K562 (cell line): ENCODE data around the gene KCNMB2. TPM values are rescaled to one million over a fixed set of nuclear protein-coding genes. Genes with fewer than 3 reads are reported as not detected.

Experiments used
- ATAC-seq: fragments of 200-7000 bp; cut with Tn5 transposase; 3 replicates; pipeline ENCODE4 v1.9.1; 2020; ENCODE audit warnings: moderate library complexity
- BruUV-seq: library from RNA; stranded (reverse); fragments of 400-500 nt; replicated peaks from 2 replicates; lab custom pipeline; 2021; lab: Mats Ljungman, UMichigan
- CTCF ChIA-PET: fragments of 300-600 bp; formaldehyde crosslinking; extraction: SDS; loops from one replicate; lab custom pipeline; 2021; ENCODE audit warnings: low intra/inter-chr PET ratio; lab: Yijun Ruan, JAX
- POLR2A ChIA-PET: fragments of 300-600, 350-650 bp; sonication (Branson Sonifier 250); formaldehyde crosslinking; extraction: SDS; loops from one replicate; lab custom pipeline; 2021; ENCODE audit warnings: antibody characterized with exemption, inconsistent platforms; lab: Yijun Ruan, JAX
- DNase-seq, 4 experiments: peaks; one replicate each; pipeline versions ENCODE4 v3.0.0 to v3.0.0-alpha.2; 2011 to 2018; ENCODE audit warnings: low spot score in 3 of 4, mixed read lengths in 3 of 4; ENCODE audit errors: extremely low read depth in 1 of 4
- FAIRE-seq: peaks from 2 replicates; lab custom pipeline; 2011; peaks lifted over from hg19 to GRCh38; lab: Jason Lieb, UNC
- H2AFZ ChIP-seq: 2 replicates; pipeline ENCODE4 v1.6.0; 2011; ENCODE audit warnings: low read depth, low read length, control low read depth, inconsistent platforms
- H3K27ac ChIP-seq: fragments of 200-600 bp; 3 replicates; pipeline ENCODE4 v1.8.0; 2011; ENCODE audit warnings: low read depth, mild to moderate bottlenecking, control low read depth, inconsistent platforms, low read length, moderate library complexity, mixed read lengths; ENCODE audit errors: extremely low read depth
- H3K27me3 ChIP-seq, 2 experiments: fragments of 300-600 bp in 1 of 2; 2 replicates in 1 of 2; 3 replicates in 1 of 2; pipeline versions ENCODE4 v1.6.0 to v1.8.0; 2011; ENCODE audit warnings: inconsistent platforms in 2 of 2, low read length in 2 of 2, mild to moderate bottlenecking in 1 of 2, mixed read lengths in 1 of 2, moderate library complexity in 1 of 2; ENCODE audit not compliant: control insufficient read depth in 2 of 2, insufficient read depth in 2 of 2
- H3K36me3 ChIP-seq: fragments of 300-600 bp; 3 replicates; pipeline ENCODE4 v1.8.0; 2011; ENCODE audit warnings: mild to moderate bottlenecking, low read length, inconsistent platforms; ENCODE audit not compliant: control insufficient read depth, insufficient read depth
- H3K4me1 ChIP-seq, 2 experiments: fragments of 200-600 bp in 1 of 2; replicated peaks in 1 of 2; 2 replicates in 1 of 2; 3 replicates in 1 of 2; pipeline versions ENCODE4 v1.5.1 to v1.8.0; 2011; ENCODE audit warnings: inconsistent platforms in 2 of 2, low read length in 2 of 2, mild to moderate bottlenecking in 1 of 2, mixed read lengths in 1 of 2, moderate library complexity in 1 of 2; ENCODE audit not compliant: control insufficient read depth in 2 of 2, insufficient read depth in 2 of 2
- H3K4me2 ChIP-seq: 2 replicates; pipeline ENCODE4 v1.6.1; 2011; ENCODE audit warnings: low read length, control low read depth, inconsistent platforms, mixed read lengths; ENCODE audit not compliant: insufficient read depth
- H3K4me3 ChIP-seq: fragments of 200-600 bp; sonication (generic), shearing (Covaris generic); 2 replicates; pipeline ENCODE4 v1.5.1; 2016; ENCODE audit warnings: control low read depth, inconsistent platforms
- H3K79me2 ChIP-seq: fragments of 200-600 bp; 3 replicates; pipeline ENCODE4 v1.8.0; 2011; ENCODE audit warnings: low read length, inconsistent platforms; ENCODE audit not compliant: control insufficient read depth, insufficient read depth
- H3K9ac ChIP-seq, 2 experiments: 2 replicates each; pipeline versions ENCODE4 v1.6.0 to v1.6.1; 2011; ENCODE audit warnings: low read depth in 2 of 2, low read length in 2 of 2, control low read depth in 1 of 2, inconsistent platforms in 1 of 2, mild to moderate bottlenecking in 1 of 2, mixed read lengths in 1 of 2; ENCODE audit not compliant: insufficient read depth in 1 of 2
- H3K9me1 ChIP-seq: one replicate; pipeline ENCODE4 v1.6.0; 2011; ENCODE audit warnings: inconsistent platforms, mild to moderate bottlenecking, low read length, moderate library complexity; ENCODE audit not compliant: control insufficient read depth, insufficient read depth
- H3K9me3 ChIP-seq: replicated peaks from 2 replicates; pipeline ENCODE4 v1.5.1; 2011; ENCODE audit warnings: low read depth, low read length, inconsistent platforms; ENCODE audit not compliant: control insufficient read depth, insufficient read depth
- H4K20me1 ChIP-seq: replicated peaks from 2 replicates; pipeline ENCODE4 v1.6.1; 2011; ENCODE audit warnings: low read length, inconsistent platforms, mixed read lengths; ENCODE audit not compliant: control insufficient read depth, insufficient read depth
- AFF4 ChIP-seq: sonication (generic); formaldehyde crosslinking; IDR thresholded peaks from 2 replicates; pipeline ENCODE4 v1.8.0; 2023; ENCODE audit warnings: mild to moderate bottlenecking, missing genetic modification reagents
- DPF2 ChIP-seq: fragments of 450-650 bp; IDR thresholded peaks from 2 replicates; pipeline ENCODE4 v1.6.1; 2016
- E2F3 ChIP-seq: fragments of 250-450 bp; sonication (Bioruptor Pico); IDR thresholded peaks from 2 replicates; pipeline ENCODE4 v1.4.0; 2020; ENCODE audit warnings: mild to moderate bottlenecking
- ETV5 ChIP-seq: sonication (generic); formaldehyde crosslinking; IDR thresholded peaks from 2 replicates; pipeline ENCODE4 v1.4.0; 2020; ENCODE audit warnings: low read depth, mild to moderate bottlenecking, missing genetic modification reagents
- KHSRP ChIP-seq: fragments of 450-650 bp; IDR thresholded peaks from 2 replicates; pipeline ENCODE4 v1.6.1; 2017
- NFIX ChIP-seq: fragments of 250-450 bp; sonication (Bioruptor Pico); IDR thresholded peaks from 2 replicates; pipeline ENCODE4 v1.4.0; 2020; ENCODE audit warnings: low read depth, mild to moderate bottlenecking, moderate library complexity
- POLR3A ChIP-seq: IDR thresholded peaks from 2 replicates; pipeline ENCODE4 v1.6.1; 2011; ENCODE audit warnings: borderline replicate concordance, mild to moderate bottlenecking, moderate library complexity; ENCODE audit not compliant: insufficient read length, insufficient read depth; ENCODE audit errors: extremely low read depth
- SIN3B ChIP-seq: fragments of 450-650 bp; IDR thresholded peaks from 2 replicates; pipeline ENCODE4 v1.6.1; 2017; ENCODE audit warnings: low read depth, mild to moderate bottlenecking, moderate library complexity
- SRSF1 ChIP-seq: fragments of 200-400 bp; formaldehyde crosslinking; IDR thresholded peaks from 2 replicates; pipeline ENCODE4 v1.6.1; 2017; ENCODE audit warnings: mild to moderate bottlenecking, low read depth, low read length, moderate library complexity
- TRIM28 ChIP-seq: fragments of 450-650 bp; IDR thresholded peaks from 2 replicates; pipeline ENCODE4 v1.6.1; 2017
- YY1 ChIP-seq, 3 experiments: IDR thresholded peaks; 2 replicates each; pipeline ENCODE4 v1.6.1; 2011; ENCODE audit warnings: low read length in 2 of 3, mild to moderate bottlenecking in 2 of 3, moderate library complexity in 2 of 3, borderline replicate concordance in 1 of 3, control low read depth in 1 of 3, low read depth in 1 of 3; ENCODE audit not compliant: insufficient read depth in 3 of 3, insufficient replicate concordance in 2 of 3, control insufficient read depth in 1 of 3, insufficient read length in 1 of 3; ENCODE audit errors: extremely low read depth in 1 of 3
- ZC3H11A ChIP-seq: IDR thresholded peaks from 2 replicates; pipeline ENCODE4 v1.6.1; 2012; ENCODE audit warnings: low read depth, low read length, improper control_type of control experiment
- ZC3H8 ChIP-seq: fragments of 450-650 bp; IDR thresholded peaks from 2 replicates; pipeline ENCODE4 v1.6.1; 2017
- ZZZ3 ChIP-seq: fragments of 450-650 bp; IDR thresholded peaks from 2 replicates; pipeline ENCODE4 v1.6.1; 2016; ENCODE audit warnings: antibody characterized with exemption, mild to moderate bottlenecking, moderate library complexity
- WGBS: fragments of 100-300 bp; shearing (Covaris generic); methylation state at CpG from one replicate; pipeline ENCODE4 v1.1.6; 2016; ENCODE audit warnings: low coverage, mixed read lengths; ENCODE audit not compliant: insufficient coverage; ENCODE audit errors: missing lambda C conversion rate; 5-methylcytosine and 5-hydroxymethylcytosine counted together
- in situ Hi-C: fragments of 300-500 bp; cut with MboI; formaldehyde crosslinking; loops from 4 replicates; pipeline ENCODE4 v1.15.0; 2018; ENCODE audit warnings: inconsistent platforms, mixed read lengths
- intact Hi-C: fragments of 100-400 bp; cut with micrococcal nuclease; formaldehyde crosslinking; loops from 2 replicates; pipeline ENCODE4 v1.14.2; 2022
- polyA plus RNA-seq, 8 experiments: library from polyadenylated mRNA; depleted of rRNA in 4 of 8; stranded (reverse) in 5 of 8; unstranded in 3 of 8; fragments of >200 nt; fragmentation: Nextera tagmentation in 2 of 8; fragmentation: Illumina TruSeq in 1 of 8; extraction: Ambion mirVana in 2 of 8; extraction: Trizol in 1 of 8; gene quantifications; 2 replicates each; pipeline versions ENCODE4 v1.2.1 to v1.2.3, GENCODE V29; 2011 to 2014; ENCODE audit warnings: inconsistent platforms in 1 of 8, missing spikeins in 1 of 8
- total RNA-seq, 7 experiments: library from RNA; depleted of rRNA in 6 of 7; stranded (reverse); fragments of >200 nt in 6 of 7; fragmentation: Illumina TruSeq in 2 of 7; extraction: Trizol in 2 of 7; gene quantifications; 2 replicates each; pipeline versions ENCODE4 v1.2.1 to v1.2.3, GENCODE V29; 2011 to 2021; ENCODE audit warnings: low replicate concordance in 1 of 7

KCNMB2 gene
- total and polyA plus RNA-seq, 9 of the 15 experiments (the other 6 are each of a cell fraction or from before 2014, with no cell fraction given) = 0.04 to 0.15 TPM; not detected in 7

- no peak overlapping the region for H3K9ac ChIP-seq
- ATAC-seq = no peak
- no peaks in the 10 kb centered on the region for H3K4me1 ChIP-seq
- H3K4me3 ChIP-seq = no peak overlapping the region
- H3K27me3 ChIP-seq = no peaks in the 10 kb centered on the region
- no peak for TF ChIP-seq SIN3B
- no peak for TF ChIP-seq DPF2
- no peak for TF ChIP-seq YY1 (IDR thresholded peaks at IDR 0.05; ENCODE audit: borderline replicate concordance in 1 of 3, control insufficient read depth in 1 of 3, extremely low read depth in 1 of 3, insufficient read depth in 3 of 3, insufficient read length in 1 of 3, insufficient replicate concordance in 2 of 3, low read depth in 1 of 3, low read length in 2 of 3)
- no peak for TF ChIP-seq KHSRP
- TF ChIP-seq AFF4 (CRISPR knock-in tag) = no peak
- TF ChIP-seq ZC3H8 = no peak
- no peak for TF ChIP-seq SRSF1
- no peak for TF ChIP-seq ZC3H11A
- no peak for TF ChIP-seq POLR3A
- TF ChIP-seq ZZZ3 = no peak
- no peak for TF ChIP-seq ETV5
- no peak for TF ChIP-seq TRIM28
- TF ChIP-seq E2F3 (CRISPR knock-in tag) = no peak
- no peak for TF ChIP-seq NFIX (CRISPR knock-in tag)
- no peaks in the 10 kb centered on the region for H3K9me3 ChIP-seq
- no peaks in the 10 kb centered on the region for H4K20me1 ChIP-seq
- H2AFZ ChIP-seq = no peak overlapping the region
- BruUV-seq = no TSS peak
- intact Hi-C loops (no loop called here), in situ Hi-C loops (no loop called here)
- POLR2A ChIA-PET = no interaction called here
- no peak for FAIRE-seq
- no peak overlapping the region for H3K27ac ChIP-seq
- DNase-seq = no peak
- H3K4me2 ChIP-seq = no peak overlapping the region
- no peaks in the 10 kb centered on the region for H3K79me2 ChIP-seq
- H3K9me1 ChIP-seq = no peaks in the 10 kb centered on the region
- H3K36me3 ChIP-seq = no peaks in the 10 kb centered on the region
- WGBS = 5% methylated on average over 5 of the region's 5 CpGs
- CTCF ChIA-PET = no interaction called here
Measured at GRCh38 chr3:178712247-178712646, 176.0 kb downstream of the KCNMB2 start.
